HG02938 (cell line): Measurements from ENCODE around the gene RABGAP1.

ENCODE experiments used
- ATAC-seq: cut with Tn5 transposase; IDR thresholded peaks from one replicate; pipeline ENCODE4 v1.9.1; 2021; ENCODE audit warnings: mild to moderate bottlenecking, moderate library complexity; ENCODE audit not compliant: unreplicated experiment

RABGAP1 gene

DNA sequence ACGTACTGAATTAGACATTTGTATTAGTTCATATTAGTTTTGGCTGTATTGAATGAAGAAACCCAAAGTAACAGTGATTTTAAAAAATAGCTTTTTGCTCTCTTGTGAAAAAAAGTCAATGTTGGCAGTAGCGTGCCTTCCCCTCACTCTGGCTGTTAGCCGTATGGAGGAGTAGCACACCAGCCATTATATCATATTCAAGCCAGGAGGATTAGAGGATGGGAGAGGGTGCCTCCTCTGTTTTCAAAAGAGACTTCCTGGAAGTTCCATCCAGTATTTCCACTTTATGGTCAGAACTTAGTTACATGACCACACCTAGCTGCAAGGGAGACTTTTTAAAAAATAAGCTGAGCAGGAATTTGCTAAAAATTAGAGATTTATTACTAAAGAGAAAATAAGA, 133.8 kb downstream of the RABGAP1 start:
- ATAC-seq: no peak

DNA sequence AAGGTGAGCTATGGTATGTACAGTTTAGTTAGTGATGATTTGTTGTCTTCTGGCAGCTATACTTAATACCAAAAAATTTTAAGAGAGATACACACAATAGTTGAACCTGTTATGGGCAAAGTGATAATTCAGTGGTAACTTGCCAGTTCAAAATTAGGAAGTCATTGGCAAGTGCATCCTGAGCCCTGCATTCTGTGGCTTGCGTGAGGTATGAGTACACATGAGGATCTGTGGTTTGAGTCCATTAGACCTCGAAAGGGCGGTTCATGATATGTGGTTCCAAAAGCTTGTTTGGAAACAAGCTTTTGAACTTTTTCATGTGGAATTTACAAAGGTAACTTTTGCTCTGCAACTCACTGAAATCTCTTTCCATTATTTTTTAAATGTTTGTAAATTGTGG, 139.6 kb downstream of the RABGAP1 start:
- no peak for ATAC-seq

DNA sequence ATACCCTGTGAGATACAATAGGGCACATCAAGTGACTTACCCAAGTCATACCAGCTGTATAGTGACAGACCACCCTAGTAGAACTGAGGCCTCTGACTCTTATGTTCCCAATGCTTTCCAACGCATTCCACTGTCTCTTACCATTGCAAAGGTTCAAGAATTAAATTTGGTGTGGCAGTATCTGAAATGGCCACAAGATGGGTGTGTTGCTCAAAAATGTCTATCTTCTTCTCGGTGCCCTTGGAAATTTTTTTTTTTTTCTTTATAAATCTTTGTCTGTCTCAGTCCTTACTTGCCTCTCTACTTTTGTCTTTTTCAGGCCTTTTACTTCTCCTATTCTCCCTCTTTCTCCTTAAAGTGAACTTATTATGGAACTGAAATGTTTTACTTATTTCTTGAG, 141.0 kb downstream of the RABGAP1 start:
- ATAC-seq: no peak

DNA sequence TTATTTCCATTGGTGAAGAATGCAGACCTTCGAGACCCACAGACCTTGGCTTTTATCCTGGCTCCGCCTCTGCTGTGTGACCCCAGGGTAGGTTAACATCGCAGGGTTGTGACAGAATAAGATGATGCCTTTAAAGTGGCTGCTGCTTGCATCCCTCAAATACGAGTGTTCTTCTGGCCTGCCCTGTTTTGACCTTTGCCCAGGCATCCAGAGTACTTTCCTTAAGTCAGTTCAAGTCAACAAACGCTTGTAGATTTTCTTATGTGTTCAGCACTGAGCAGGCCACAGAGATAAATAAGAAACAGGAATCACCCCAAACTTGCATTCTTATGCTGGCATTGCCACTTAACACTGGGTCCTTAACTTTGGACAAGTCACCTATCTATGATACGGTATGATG, 142.9 kb downstream of the RABGAP1 start:
- ATAC-seq: no peak

GRCh38 chr9:123084256-123084655, 143.4 kb downstream of the RABGAP1 start:
- ATAC-seq: no peak

- no peak for ATAC-seq
These were observed 145.1 kb downstream of the RABGAP1 start for GRCh38 chr9:123085916-123086315.

DNA sequence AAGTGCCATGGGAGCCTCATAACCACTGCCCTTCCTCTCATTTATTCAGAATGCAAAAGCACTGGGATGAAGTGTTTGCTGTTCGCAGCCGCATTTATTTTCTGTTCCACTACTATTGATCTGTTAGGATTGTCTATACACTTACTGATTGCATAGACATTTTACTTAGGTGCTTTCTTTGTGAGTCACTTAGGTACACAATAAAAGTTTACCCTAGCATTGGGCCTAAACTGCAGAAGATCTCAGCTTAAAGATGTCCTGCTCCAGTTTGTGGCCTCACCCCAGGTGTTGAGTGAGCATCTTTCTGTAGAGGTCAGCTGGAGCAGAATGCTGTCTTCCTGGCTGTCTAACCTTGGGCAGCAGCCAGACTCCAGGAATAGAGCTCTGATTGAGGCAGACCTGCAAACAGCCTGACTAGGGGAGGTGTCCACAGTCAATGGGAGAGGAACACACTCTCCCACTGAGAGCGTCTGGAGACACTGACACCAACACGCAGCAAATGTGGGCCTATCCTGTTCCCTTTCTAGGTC, 146.6 kb downstream of the RABGAP1 start:
- ATAC-seq: no peak

DNA sequence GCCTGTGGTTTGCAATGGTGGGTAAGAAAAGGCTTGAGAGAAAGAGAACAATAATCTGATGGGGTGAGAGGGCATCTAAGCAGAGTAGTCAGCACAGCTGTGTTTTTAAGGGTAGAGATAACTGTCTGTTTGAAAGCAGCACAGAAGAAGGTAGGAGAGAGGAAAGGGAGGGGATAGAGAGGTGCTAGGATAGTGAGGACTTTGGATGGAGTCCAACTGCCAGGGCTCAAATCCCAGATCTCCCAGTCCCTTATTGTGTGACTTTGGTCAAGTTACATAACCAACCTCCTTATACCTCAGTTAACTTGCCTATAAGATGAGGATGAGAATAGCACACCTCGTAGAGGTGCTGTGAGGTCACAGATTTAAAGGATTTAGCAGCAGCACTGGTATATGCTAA, 148.2 kb downstream of the RABGAP1 start:
- ATAC-seq: no peak

DNA sequence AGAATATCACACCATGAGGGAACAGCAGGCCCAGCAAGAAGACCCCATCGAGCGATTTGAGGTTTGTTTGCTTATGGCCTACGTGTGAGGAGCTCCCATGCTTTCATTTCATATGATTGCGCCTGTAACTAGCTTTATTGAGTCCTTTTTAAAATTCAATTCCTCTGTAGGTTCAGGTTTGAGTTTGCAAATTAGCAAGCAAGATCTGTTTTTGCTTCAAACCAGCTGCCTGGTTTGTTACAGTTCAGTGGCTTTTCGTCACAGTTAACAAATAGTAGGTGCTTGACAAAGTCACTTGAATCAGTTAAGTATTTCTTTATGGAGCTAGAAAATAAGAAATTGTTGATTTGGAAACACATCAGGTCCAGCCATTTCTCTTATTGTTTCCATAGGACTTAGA, 149.0 kb downstream of the RABGAP1 start:
- ATAC-seq: no peak

GRCh38 chr9:123090198-123090896, 149.5 kb downstream of the RABGAP1 start:
- no peak for ATAC-seq

- ATAC-seq: no peak
These were observed 150.1 kb downstream of the RABGAP1 start for GRCh38 chr9:123090956-123091355.

DNA sequence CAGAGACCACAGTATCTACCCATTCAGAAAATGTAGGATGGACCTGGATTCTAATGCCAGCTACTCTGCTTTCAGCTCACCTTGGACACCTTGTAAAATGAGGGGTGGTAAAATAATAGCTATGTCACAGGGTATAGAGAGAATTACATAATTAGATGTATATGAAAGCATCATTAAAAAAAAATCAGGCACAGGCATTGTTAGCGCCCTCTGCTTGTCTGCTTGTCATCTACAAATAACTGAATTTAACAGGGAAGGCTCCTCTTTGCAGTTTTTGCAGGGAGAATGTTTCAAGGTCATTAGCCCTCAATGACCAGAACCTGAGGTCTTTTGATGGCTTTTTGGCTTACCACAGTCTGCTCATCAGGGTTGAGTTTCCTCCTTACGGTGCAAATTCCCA, 150.6 kb downstream of the RABGAP1 start:
- no peak for ATAC-seq

GRCh38 chr9:123093141-123093540, 152.3 kb downstream of the RABGAP1 start:
- no peak for ATAC-seq

DNA sequence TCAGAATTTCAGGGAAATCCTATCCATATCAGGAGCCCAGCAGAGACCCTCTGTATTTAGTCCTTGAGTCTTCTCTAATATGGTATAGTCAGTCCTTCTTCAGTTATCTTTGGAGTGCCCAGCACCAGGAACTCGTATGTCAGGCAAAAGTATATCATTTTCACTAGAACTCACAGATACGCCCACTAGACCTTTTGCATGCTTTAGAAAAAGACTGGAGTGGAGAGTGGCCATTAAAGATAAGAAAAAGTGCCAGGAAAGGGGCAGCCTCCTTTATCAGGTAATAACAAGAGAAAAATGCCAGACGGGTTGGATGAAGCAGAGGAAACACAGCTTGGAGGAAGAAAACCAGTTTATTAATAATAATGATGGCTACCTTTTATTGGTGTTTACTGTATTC, 156.2 kb downstream of the RABGAP1 start:
- no peak for ATAC-seq

- ATAC-seq: no peak
These were observed 156.7 kb downstream of the RABGAP1 start for GRCh38 chr9:123097430-123098095.

- ATAC-seq: no peak
These were observed 157.3 kb downstream of the RABGAP1 start for GRCh38 chr9:123098096-123098459.

GRCh38 chr9:123099042-123099441, 158.2 kb downstream of the RABGAP1 start:
- no peak for ATAC-seq

DNA sequence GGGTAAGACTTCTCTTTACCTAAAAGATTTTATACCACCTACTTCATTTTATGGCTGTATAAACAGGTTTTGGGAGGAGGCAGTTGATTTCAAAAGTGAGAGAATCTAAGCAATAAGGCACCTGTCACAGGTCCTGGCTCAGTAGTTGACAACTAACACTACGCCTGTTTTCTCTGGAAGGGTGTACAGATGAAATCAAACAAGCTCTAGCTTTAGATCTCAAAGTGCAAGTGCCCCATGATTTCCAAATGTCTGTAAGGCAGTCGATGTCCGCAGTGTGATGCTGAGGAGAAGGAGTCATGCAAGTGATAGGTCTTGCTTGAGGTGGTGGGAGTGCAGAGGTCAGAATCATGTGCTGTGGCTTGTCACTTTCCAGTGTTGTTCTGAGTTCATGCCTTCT, 158.7 kb downstream of the RABGAP1 start:
- ATAC-seq: no peak

DNA sequence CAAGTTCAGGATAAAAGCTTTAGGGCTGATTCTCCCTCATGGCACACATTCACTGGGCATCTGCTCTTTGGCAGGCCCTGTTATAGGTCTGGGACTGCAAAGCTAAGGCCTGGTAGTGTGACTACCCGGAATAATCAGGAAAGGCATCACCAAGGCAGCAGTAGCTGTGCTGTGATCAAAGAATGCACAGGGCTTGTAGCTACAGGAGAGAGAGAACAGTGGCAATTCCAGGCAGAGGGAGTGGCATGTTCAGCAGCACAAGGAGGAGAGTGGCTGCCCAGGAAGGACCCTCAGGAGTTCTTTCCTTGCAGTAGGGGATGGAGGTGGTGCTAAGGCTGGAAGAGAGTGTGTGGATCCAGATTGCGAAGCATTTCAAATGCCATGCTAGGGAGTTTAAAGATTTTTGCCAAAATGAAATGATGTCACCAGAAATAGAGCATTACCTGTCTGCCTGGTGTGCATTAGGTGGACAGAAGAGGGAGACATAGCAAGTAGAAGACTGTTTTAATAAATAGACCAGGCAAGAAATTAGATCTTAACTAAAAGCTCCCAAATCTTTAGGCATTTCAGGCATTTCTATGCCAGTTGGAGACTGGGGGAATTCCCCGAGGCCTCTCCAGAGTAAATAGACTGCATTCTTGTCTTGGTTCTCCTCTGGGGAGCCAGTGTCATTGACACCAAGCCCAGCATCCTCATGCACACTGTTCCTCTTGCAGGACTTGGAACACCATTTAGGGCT, 161.7 kb downstream of the RABGAP1 start:
- ATAC-seq: no peak

GRCh38 chr9:123104807-123105206, 164.0 kb downstream of the RABGAP1 start:
- no peak for ATAC-seq

GRCh38 chr9:123105490-123105889, 164.7 kb downstream of the RABGAP1 start:
- ATAC-seq: no peak
